Stimulated activated naive CD8-positive, alpha-beta T cell treated with anti-CD3 and anti-CD28 coated beads, Interleukin-15, amount 100 ng/mL, for 72 hours (primary cell): Measurements from ENCODE around the gene FKRP.

Experiments
- ATAC-seq: fragments of 150-1000 bp; cut with Tn5 transposase; 2 replicates; pipeline ENCODE4 v1.10.0; 2021; ENCODE audit warnings: mild to moderate bottlenecking, moderate library complexity
- DNase-seq, 2 donors: peaks; one replicate each; pipeline ENCODE4 v3.0.0; 2021 to 2022
- H3K27ac Mint-ChIP-seq, 2 donors: one replicate each; pipeline ENCODE4 v1.8.0; 2022; ENCODE audit warnings: mild to moderate bottlenecking in 2 of 2, mixed read lengths in 2 of 2, moderate library complexity in 2 of 2
- H3K27me3 Mint-ChIP-seq: one replicate; pipeline ENCODE4 v1.8.0; 2022; ENCODE audit warnings: mixed read lengths
- H3K4me1 Mint-ChIP-seq: one replicate; pipeline ENCODE4 v1.8.0; 2022; ENCODE audit warnings: mild to moderate bottlenecking, mixed read lengths
- H3K4me3 Mint-ChIP-seq, 2 donors: one replicate each; pipeline ENCODE4 v1.8.0; 2022; ENCODE audit warnings: mild to moderate bottlenecking in 2 of 2, mixed read lengths in 2 of 2, moderate library complexity in 1 of 2
- H3K9me3 Mint-ChIP-seq, 2 donors: one replicate each; pipeline ENCODE4 v1.8.0; 2022; ENCODE audit warnings: mixed read lengths in 2 of 2

Gene FKRP

GRCh38 chr19:46736531-46737297 lies 9.1 kb upstream of the FKRP start:
- no peak overlapping the region for H3K4me3 Mint-ChIP-seq
- peaks cover 44% of the 10 kb centered on the region for H3K4me1 Mint-ChIP-seq
- ATAC-seq (no peak), DNase-seq (no peak)
- H3K27me3 Mint-ChIP-seq: no peaks in the 10 kb centered on the region
- no peaks in the 10 kb centered on the region for H3K9me3 Mint-ChIP-seq
- H3K27ac Mint-ChIP-seq: peak overlapping the region in 1 of 2 donors; percentile 42

- Mint-ChIP-seq H3K27me3 (no peaks in the 10 kb centered on the region), H3K27ac (no peak overlapping the region), H3K4me1 (peaks cover 44% of the 10 kb centered on the region), H3K9me3 (no peaks in the 10 kb centered on the region), H3K4me3 (no peak overlapping the region)
- DNase-seq: no peak
- ATAC-seq: no peak
These were observed 8.6 kb upstream of the FKRP start for GRCh38 chr19:46737298-46737654.

DNA sequence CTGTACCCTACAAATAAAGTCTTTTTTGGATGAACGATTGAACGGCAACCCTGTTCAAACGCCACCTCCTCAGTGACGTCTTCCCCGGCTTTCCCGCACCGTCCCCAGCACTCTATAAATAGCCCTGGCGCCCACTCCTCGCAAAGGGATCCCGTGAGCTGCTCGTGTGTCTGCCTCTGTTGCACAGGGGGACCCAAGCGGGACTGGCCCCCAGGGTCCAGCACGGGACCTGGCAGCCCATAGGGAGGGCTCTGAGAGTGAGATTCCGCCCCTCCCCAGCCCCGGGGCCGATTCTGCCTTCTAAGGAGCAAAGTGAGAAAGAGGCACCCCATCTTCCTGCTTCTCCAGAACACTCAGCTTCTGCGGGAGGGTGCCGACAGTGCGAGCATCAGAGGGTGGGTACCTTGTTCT lies 8.1 kb upstream of the FKRP start:
- ATAC-seq: no peak

DNA sequence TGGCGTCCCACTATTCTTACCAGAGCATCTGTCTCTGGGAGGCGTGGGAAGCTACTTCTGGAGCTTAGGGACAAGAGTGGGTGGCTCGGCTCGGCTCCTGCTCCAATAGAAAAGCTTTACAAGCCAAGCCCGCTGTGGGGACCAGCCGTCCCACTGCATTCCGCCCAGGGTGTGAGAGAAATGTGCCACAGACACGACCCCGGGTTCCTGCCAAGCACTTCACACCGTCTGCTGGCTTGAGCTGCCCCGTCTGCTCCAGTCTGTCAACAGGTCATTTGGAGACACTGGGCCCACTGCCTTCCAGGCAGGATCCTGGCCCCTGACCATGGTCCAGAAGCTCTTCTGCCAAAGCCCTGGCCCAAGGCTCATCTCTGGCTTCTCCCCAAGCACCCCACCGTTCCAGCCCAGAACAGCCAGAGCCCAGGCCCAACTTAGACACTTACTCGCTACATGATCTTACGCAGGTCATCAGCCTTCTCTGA lies 6.5 kb upstream of the FKRP start:
- Mint-ChIP-seq H3K27ac (peak overlapping the region; percentile 14 to 93), H3K9me3 (no peaks in the 10 kb centered on the region), H3K4me3 (no peak overlapping the region), H3K27me3 (no peaks in the 10 kb centered on the region), H3K4me1 (peaks cover 59% of the 10 kb centered on the region)
- DNase-seq (no peak), ATAC-seq (no peak)

More for the DNA sequence above, 8.1 kb upstream of the FKRP start:
- no peak for DNase-seq
- Mint-ChIP-seq H3K4me3 (no peak overlapping the region), H3K4me1 (peaks cover 48% of the 10 kb centered on the region), H3K9me3 (no peaks in the 10 kb centered on the region), H3K27ac (peak overlapping the region in 1 of 2 donors; percentile 90), H3K27me3 (no peaks in the 10 kb centered on the region)

DNA sequence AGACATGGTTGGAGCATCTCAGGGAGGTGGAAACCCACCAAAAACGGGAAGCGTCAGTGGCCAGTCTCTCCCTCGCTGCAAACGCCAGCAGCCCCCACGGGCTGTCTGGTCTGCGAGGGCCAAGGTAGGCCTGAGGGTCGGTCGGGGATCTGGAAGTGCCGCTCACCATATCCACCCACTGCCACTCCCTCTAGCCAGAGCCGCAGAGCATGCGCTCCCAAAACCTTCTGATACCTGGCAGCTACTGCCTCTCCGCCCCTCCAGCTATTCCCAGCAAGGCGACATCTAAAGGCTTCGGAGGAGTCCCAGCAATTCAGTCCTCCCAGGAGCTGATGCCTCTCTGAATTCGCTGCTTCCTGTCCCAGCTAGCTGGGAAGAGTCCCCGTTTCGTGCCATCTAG lies 4.4 kb upstream of the FKRP start:
- ATAC-seq (no peak), DNase-seq (no peak)
- Mint-ChIP-seq H3K4me1 (peaks cover 72% of the 10 kb centered on the region), H3K27me3 (no peaks in the 10 kb centered on the region), H3K4me3 (no peak overlapping the region), H3K27ac (no peak overlapping the region), H3K9me3 (no peaks in the 10 kb centered on the region)

DNA sequence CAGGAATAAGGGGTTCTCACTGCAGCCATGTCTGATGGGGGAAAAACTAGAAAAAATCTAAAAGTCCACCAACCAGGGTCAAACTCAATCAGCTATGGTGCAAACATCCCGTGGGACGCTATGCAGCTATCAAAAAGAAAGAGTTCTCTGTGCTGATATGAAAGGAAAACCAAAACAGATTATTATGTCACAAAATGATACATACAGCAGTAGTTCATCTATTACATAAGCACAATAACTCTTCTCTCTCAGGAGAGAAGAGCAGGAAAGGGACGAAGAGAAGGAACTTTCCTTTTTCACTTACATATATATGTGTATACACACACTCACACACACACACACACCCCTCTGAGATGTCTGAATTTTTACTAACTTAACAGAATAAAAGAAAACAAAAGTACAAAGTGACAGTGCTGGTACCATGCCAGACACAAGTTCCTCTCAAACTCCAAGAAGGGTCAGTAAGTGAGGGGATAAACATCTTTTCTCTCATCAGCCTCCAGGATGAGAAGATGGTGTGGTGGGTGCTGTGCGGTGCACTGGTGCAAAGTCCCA lies 2.9 kb upstream of the FKRP start:
- Mint-ChIP-seq H3K4me3 (no peak overlapping the region), H3K9me3 (no peaks in the 10 kb centered on the region), H3K4me1 (peaks cover 81% of the 10 kb centered on the region), H3K27ac (peak overlapping the region; percentile 42 to 58), H3K27me3 (no peaks in the 10 kb centered on the region)
- no peak for ATAC-seq
- DNase-seq: no peak

GRCh38 chr19:46744005-46744691 lies 1.7 kb upstream of the FKRP start:
- peak overlapping the region; percentile 79 to 97 for H3K4me3 Mint-ChIP-seq
- DNase-seq (no peak), ATAC-seq (no peak)
- H3K27me3 Mint-ChIP-seq: no peaks in the 10 kb centered on the region
- H3K9me3 Mint-ChIP-seq: no peaks in the 10 kb centered on the region
- peak overlapping the region; percentile 95 to 98 for H3K27ac Mint-ChIP-seq
- H3K4me1 Mint-ChIP-seq: peaks cover 88% of the 10 kb centered on the region

- H3K4me1 Mint-ChIP-seq: peaks cover 79% of the 10 kb centered on the region
- ATAC-seq (no peak), DNase-seq (no peak)
- no peaks in the 10 kb centered on the region for H3K9me3 Mint-ChIP-seq
- H3K27me3 Mint-ChIP-seq: no peaks in the 10 kb centered on the region
- H3K4me3 Mint-ChIP-seq: peak overlapping the region; percentile 79 to 97
- H3K27ac Mint-ChIP-seq: peak overlapping the region; percentile 97 to 98
These were observed 827 bp upstream of the FKRP start for GRCh38 chr19:46745030-46745429.

DNA sequence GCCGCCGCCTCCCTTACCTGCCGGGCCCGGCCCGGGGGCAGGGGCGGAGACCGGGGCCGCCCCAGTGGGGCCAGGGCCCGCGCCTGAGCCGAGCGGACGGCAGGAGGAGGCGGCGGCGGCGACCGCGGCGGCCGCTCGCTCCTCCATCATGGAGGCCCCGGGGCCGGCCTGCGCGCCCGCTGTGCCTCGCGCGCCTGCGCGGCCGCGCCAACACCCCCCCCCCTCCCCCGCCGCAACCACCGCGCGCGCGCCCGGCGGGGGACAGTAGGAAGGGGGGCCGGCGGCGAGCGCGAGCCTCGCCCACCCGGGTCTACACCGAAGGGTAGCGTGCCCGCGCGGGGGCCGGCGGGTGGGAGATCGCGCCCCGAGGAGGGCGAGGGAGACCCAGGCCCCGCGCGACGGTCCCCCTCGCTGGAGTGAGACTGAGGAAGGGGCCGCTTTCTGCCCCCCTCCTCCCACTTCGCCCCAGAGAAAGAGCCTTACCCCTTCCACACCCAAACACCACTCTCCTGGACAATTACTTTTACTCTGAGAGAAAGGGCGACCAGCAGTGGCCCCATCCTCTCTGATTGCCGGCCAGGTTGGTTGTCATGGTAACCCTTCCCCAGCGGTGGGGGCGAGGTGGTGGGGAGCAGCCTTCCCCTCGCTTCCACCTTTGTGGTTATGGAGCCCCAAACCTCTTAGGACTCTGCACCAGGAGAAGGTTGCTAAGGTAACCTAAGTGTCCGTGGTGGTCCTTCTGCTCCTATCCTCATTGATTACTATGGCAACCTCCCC lies 612 bp downstream of the FKRP start, which contains the start of gene STRN4:
STRN4 (minus strand) TSS at position 170 of the 777 bp plus-strand sequence; CDS start at position 150, 20 bp downstream.
- peak; percentile 31 to 43 for DNase-seq

DNA sequence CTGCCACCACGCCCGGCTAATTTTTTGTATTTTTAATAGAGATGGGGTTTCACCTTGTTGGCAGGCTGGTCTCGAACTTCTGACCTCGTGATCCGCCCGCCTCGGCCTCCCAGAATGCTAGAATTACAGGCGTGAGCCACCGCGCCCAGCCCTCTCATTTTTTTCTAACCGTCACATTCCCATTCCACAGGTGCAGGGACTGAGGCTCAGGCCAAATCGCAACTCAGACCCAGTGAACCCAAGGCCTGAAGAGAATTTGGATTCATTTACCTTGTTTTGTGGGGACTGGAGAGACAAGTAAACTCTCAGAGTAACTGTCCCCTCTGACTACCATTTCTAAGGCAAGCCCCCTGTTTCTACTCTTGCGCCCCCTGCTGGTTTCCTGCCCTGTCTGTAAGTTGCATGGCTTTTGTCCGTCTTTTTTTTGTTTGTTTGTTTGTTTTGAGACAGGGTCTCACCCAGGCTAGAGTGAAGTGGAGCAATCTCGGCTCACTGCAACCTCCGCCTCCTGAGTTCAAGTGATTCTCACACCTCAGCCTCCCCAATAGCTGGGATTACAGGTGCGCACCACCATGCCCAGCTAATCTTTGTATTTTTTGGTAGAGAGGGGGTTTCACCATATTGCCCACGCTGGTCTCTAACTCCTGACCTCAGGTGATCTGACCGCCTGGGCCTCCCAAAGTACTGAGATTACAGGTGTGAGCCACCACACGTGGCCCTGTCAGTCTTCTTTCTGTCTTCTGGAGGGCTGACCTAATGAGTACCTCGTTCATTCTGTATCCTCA lies 2.7 kb downstream of the FKRP start:
- H3K27me3 Mint-ChIP-seq: no peaks in the 10 kb centered on the region
- no peak for ATAC-seq
- peaks cover 51% of the 10 kb centered on the region for H3K4me1 Mint-ChIP-seq
- H3K27ac Mint-ChIP-seq: peak overlapping the region; percentile 27 to 65
- DNase-seq: peak; percentile 62 to 70
- no peaks in the 10 kb centered on the region for H3K9me3 Mint-ChIP-seq
- peak overlapping the region in 1 of 2 donors; percentile 47 for H3K4me3 Mint-ChIP-seq

More for the DNA sequence above, 612 bp downstream of the FKRP start, which contains the start of gene STRN4:
- Mint-ChIP-seq H3K9me3 (no peaks in the 10 kb centered on the region), H3K4me1 (peaks cover 66% of the 10 kb centered on the region), H3K27me3 (no peaks in the 10 kb centered on the region), H3K27ac (peak within 1 kb of the TSS; percentile 97 to 98), H3K4me3 (peak within 1 kb of the TSS; percentile 83 to 97)
- ATAC-seq: peak; percentile 76

- Mint-ChIP-seq H3K27me3 (no peaks in the 10 kb centered on the region), H3K27ac (peak overlapping the region in 1 of 2 donors; percentile 27), H3K9me3 (no peaks in the 10 kb centered on the region), H3K4me3 (no peak overlapping the region), H3K4me1 (peaks cover 28% of the 10 kb centered on the region)
- ATAC-seq (peak; percentile 86), DNase-seq (peak; percentile 64 to 71)
These were observed 7.7 kb downstream of the FKRP start for GRCh38 chr19:46753420-46754155.

DNA sequence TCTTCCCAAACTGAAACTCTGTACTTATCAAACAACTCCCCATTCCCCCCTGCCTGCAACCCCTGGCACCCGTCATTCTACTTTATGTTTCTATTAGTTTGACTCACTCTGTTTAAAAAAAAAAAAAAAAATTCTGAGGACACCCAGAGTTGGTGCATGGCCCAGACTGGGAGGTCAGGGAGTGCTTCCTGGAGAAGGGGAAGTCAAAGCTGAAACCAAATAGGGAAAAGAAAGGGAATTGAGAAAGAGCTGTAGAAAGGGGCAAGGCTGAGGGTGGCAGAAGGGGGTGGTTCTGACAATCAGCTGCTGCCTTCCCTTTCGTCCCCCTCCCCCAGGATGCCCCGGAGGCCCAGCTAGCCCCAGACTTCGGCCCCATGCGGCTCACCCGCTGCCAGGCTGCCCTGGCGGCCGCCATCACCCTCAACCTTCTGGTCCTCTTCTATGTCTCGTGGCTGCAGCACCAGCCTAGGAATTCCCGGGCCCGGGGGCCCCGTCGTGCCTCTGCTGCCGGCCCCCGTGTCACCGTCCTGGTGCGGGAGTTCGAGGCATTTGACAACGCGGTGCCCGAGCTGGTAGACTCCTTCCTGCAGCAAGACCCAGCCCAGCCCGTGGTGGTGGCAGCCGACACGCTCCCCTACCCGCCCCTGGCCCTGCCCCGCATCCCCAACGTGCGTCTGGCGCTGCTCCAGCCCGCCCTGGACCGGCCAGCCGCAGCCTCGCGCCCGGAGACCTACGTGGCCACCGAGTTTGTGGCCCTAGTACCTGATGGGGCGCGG lies 9.4 kb downstream of the FKRP start:
- no peak overlapping the region for H3K27ac Mint-ChIP-seq
- DNase-seq (no peak), ATAC-seq (no peak)
- no peaks in the 10 kb centered on the region for H3K9me3 Mint-ChIP-seq
- H3K27me3 Mint-ChIP-seq: no peaks in the 10 kb centered on the region
- no peak overlapping the region for H3K4me3 Mint-ChIP-seq
- peaks cover 25% of the 10 kb centered on the region for H3K4me1 Mint-ChIP-seq

GRCh38 chr19:46755853-46756543 lies 10.1 kb downstream of the FKRP start:
- no peak overlapping the region for H3K4me3 Mint-ChIP-seq
- no peaks in the 10 kb centered on the region for H3K9me3 Mint-ChIP-seq
- H3K27me3 Mint-ChIP-seq: no peaks in the 10 kb centered on the region
- peaks cover 25% of the 10 kb centered on the region for H3K4me1 Mint-ChIP-seq
- ATAC-seq (peak; percentile 26), DNase-seq (no peak)
- no peak overlapping the region for H3K27ac Mint-ChIP-seq
